Activated T-cell treated with anti-CD3 and anti-CD28 coated beads, Interleukin-2, amount 50 U/mL, for 48 hours (primary cell): Measurements from ENCODE around the gene NOC4L.
"Not testable (repeated sequence)": the region's sequence is repeated elsewhere in the genome, so short reads cannot be mapped to it uniquely, and the experiment has no call there.

ENCODE experiments used
- DNase-seq, 2 experiments: peaks; one replicate each; pipeline ENCODE4 v3.0.0-alpha.2; 2020

NOC4L gene

DNA sequence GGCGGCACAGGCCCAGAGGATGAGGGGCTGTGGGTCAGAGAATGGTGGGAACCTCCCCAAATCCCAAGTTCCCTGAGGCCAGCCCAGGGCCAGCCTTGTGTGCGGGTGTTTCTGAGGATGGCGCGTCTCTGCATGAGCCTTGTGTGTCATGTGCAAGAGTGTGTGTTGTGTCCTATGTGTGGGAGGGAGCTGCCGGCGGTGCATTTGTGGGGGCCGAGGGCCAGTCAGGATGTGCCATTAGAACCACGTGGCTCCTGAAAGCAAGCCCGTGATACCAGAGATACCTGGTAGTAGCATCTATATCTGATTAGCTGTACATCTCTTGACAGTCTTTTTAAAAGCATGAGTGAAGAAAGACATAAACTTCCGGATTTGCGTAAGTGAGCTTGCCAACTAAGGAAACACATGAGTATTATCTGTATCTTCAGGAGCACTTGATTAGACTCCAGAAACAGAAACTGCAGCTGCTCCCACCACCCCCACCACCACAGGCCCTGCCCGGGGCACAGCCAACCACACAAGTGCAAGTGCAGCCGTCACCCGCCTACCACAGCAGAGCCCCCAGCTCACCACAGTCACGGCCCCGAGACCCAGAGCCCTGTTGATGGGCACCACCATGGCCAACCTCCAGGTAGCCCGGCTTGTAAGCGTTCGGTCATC is 19.4 kb upstream of the NOC4L start:
- no peak for DNase-seq

GRCh38 chr12:132125736-132126135 is 18.5 kb upstream of the NOC4L start:
- no peak for DNase-seq

GRCh38 chr12:132127041-132127440 is 17.2 kb upstream of the NOC4L start:
- DNase-seq: no peak

DNA sequence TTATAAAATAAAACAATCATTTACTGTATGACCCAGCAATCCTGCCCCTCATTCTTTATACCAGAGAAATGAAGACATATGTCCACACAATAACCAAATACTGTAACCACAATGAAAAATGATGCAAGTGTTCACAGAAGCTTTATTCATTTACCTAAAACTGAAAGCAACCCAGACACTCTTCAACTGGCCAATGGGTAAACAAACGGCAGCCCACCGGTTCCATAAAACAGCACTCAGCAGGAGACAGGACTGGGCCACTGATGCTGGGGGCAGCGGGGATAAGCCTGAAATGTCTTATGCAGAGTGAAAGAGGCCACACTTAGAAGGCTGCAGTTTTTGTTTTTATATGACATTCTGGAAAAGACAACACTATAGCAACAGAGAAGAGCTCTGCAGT is 15.2 kb upstream of the NOC4L start:
- DNase-seq: no peak

GRCh38 chr12:132130690-132131089 is 13.6 kb upstream of the NOC4L start:
- DNase-seq: no peak

- DNase-seq: no peak
These were observed 13.0 kb upstream of the NOC4L start for GRCh38 chr12:132131229-132131628.

GRCh38 chr12:132131952-132132351 is 12.3 kb upstream of the NOC4L start:
- no peak for DNase-seq

DNA sequence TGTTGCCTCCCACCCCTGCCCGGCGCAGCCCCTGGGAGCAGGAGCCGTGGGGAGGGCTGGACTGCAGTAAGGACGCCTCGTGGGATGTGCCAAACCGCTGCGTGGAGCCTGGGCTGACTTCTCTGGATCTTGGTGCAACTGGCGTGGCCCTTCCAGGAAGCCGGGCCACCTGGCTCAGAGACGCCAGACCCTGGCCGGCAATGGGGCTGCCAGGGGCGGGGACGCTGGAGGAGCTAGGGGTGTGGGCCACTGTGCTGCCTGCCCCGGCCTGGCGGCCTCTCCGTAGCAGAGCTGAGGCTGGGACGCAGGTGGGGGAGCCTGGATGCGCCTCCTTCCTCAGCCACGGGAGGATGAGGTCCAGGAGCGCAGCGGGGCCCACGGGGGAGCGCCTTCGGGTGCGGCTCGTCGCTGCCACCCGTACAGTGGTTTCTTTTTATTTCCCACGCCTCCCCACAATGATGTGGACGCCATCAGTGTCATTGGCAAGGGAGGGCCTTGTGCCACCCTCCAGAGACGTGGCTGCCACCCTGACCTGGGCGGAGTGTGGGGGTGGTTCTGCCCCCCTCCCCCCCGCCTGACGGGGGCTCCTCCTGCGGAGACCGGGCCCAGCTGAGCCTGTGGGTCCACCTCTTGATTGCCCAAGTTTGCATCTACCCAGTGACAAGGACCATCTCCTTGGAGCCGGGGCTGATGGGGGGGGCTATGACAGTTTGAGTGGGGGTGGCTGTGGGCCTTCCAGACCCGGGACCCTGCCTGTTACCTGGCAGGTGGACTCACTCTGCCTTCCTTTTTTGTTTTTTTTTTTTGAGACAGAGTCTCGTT is 11.4 kb upstream of the NOC4L start:
- no peak for DNase-seq

GRCh38 chr12:132133952-132134652 is 10.2 kb upstream of the NOC4L start:
- DNase-seq: no peak

- not testable (repeated sequence) for DNase-seq
These were observed 9.5 kb upstream of the NOC4L start for GRCh38 chr12:132134653-132135183.

GRCh38 chr12:132136226-132136625 is 8.0 kb upstream of the NOC4L start:
- not testable (repeated sequence) for DNase-seq

DNA sequence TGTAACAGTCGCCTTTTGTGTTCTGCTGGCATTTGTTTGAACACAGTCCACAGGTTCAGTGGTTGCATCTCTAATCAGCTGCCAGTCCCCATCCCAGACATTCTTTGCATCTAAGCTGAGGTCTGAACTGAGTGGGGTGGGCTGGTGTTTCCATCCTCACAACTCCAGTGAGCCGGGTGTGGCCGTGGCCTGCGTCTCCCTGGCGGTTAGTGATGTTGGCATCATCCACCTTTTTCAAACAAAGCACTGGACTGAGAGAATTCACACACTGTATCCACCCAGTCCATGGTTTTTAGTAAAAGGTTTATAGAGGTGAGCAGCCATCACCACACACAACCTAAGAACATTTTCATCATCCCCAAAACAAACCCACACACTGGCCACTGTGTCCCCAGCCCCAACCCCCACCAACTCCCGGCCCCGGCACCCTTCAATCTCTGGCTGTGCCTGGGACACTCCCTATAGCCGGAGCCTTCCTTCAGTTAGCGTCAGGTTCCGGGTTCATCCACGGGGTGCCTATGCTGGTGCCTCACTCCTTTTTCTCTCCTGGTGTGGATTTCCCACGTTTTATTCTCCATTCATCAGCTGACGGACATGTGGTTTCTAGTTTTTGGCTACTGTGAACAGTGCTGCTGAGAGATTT is 6.7 kb upstream of the NOC4L start:
- no peak for DNase-seq

DNA sequence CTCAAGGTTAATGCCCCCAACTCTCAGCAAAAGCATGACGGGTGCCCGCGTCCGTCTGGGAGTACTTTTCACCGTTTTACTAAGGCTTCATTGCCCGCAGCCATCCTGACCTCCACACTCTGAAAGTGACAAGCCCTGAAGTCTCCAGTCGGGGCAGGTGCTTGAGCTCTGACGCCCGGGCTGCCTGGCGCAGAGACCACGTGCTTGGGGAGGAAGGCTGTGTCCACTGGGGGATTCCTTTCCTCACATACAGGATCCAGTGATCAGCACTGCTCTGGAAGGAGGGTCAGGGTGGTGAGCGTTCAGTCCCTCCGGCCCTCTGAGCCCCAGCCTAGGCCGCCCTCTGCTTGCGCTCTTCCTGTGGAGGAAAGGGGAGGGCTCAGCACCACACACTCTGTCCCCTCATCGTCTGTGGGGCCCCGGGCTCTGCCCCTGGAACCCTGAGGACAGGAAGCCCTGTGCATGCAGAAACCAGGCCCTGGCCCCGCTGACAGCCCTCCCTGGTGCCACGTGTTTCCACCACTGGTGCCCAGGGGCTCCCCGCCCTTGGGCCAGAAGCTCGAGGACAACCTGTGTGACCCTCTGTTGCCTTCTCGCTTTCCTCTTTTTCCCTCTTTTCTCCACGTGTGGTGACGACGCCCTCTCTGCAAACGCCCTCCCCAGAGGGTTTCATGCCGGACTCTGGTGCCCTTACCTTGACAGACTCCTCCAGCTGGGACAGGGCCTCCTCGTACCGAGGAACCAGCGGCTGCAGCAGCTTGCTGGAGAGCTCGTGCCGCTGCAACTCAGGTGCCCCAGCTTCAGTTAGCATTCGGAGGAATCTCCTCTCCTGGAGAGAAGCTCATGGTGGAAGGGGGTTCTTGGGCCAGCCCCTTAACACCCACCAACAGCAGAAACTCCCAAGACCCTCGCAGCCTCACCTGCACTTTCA is 5.1 kb upstream of the NOC4L start:
- DNase-seq: no peak

DNA sequence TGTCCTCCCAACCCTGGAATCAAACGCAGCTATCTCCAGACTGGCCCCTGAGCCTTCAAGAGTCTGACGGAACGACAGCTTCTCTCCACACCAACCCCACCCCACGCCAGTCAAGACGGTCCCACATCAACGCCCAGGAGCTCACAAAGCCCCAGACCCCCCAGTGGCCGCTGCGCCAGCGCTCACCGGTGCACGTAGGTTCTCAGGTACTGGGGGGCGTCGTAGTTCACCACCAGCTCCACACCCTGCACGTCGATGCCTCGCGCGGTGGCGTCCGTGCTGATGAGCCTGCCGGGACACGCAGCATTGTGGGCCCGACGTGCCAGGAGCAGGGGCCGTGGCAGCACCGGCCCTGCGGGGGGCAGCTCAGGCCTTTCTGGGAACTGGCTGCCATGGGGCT is 4.3 kb upstream of the NOC4L start:
- no peak for DNase-seq

DNA sequence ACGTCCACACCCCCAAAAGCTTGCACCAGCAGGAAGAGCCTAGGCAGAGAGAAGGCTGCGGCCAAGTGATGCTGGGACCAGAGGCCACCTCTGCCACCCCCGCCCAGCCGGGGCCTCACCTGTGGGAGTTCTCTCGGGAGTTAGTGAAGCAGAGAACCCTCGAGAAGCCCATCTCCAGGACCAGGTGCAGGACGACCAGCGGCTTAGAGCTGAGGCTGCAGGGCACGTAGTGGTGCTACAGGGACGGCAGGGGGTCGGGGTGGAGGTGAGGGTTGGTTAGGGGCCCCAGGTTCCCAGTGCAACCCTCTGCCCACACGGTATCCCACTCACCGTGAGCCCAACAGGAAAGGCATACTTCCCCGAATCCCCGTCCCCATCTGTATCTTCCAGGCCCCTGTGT is 3.8 kb upstream of the NOC4L start:
- no peak for DNase-seq

- no peak for DNase-seq
These were observed 3.1 kb upstream of the NOC4L start for GRCh38 chr12:132140918-132141841.

DNA sequence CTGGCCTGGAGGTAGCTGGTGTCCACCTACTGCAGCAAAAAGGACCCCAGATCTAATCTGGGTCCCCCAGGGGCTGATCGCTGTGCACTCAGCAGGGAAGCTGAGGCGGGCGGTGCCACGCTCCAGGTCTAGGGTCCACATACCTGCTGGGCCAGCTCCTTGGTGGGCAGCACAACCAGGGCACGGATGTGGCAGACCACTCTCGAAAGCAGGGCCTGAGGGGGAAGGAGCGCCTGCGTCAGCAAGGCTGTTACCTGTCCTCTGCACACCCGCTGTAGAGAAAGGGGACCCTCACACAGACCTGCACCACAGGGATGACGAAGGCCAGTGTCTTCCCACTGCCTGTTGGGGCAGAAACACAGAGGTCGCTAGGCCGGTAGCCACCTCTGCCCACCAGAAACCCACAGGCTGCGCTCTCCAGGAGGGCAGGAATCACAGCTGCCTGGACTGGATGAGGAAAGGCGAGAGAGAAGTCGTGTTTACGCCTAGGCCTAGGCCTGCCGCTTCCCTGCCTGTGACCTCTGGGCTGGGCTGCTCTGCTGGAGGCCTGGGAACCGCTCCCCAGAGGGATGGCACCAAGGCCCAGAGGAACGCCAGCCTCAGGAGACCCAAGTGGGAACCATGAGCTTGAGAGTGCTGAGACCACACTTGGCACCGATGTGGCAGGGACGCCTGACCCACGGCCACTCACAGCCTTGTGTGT is 2.1 kb upstream of the NOC4L start:
- DNase-seq: no peak

- no peak for DNase-seq
These were observed 1.4 kb upstream of the NOC4L start for GRCh38 chr12:132142679-132143335.

DNA sequence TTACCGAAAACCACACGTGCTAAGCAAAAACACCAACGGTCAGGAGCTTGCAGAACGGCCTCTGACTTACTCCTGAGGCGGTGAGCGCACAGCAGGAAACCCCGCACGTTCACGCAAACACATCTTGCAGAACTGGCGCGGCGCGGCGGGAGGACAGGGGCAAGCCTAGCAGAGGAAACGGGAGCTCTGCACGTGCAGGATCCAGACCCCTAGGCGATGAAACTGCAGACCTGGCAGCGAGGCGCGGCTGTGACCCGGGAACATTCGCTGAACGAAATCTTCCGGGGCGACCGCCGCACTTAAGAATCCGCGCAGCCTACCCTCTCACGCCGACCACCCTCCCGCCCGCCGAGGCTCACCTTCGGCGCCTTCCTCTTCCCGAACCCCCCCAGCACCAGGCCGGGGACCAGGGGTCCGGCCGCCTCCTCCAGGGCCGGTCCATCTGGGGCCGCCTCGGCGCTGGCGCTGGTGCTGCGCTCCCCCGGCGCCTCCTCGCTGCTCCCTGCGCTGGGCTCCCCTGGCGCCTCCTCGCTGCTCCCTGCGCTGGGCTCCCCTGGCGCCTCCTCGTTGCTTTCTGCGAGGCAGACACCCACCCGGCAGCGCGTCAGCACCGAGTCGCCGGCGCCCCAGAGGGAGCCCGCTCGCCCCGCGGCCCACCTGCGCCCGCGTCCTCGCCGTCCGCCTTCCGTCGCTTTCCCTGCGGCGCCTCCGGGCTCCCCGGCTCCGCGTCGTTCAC is 753 bp upstream of the NOC4L start:
- DNase-seq: no peak
